HG02981 (cell line): ENCODE measurements around the gene ERCC6L2.

Experiments
- ATAC-seq: cut with Tn5 transposase; IDR thresholded peaks from one replicate; pipeline ENCODE4 v1.9.1; 2021; ENCODE audit warnings: mild to moderate bottlenecking, moderate library complexity; ENCODE audit not compliant: unreplicated experiment

ERCC6L2 gene

DNA sequence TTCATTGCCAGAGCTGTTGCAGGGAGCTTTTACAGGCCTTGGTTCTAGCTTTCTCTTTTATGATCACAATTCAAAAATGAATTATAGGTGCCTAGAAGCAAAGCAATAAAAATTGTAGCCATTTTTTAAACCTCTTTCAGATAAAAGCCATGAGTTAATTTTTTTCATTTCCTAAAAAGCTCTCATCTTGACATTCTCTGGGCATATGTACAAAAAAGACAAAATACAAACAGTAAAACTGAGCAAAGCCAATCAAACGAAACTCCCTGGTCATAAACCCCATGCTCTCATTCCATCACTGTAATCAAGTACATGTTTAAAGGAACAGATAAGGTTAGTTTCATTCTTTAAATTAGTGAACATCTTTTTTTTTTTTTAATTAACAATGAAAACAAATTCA lies 101.9 kb downstream of the ERCC6L2 start:
- ATAC-seq: no peak

DNA sequence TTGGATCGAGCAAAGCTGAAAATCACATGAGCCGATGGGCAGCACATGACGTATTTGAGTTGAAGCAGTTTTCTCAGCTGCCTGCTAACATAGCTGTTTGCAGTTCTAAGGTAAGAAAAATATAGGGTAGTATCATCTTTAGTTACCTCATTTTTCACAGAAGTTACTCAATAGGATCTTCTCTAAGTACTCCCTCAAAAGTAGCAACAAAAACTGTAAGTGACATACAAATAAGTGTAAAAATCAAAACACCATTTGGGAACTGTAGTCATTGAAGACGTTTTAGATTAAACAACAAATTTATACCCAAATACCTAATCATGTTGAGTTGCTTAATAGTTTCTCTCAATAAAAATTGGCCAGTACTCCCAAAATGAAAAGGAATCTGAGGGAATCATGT lies 102.6 kb downstream of the ERCC6L2 start:
- ATAC-seq: no peak

GRCh38 chr9:95979446-95979845 lies 104.0 kb downstream of the ERCC6L2 start:
- no peak for ATAC-seq

- ATAC-seq: no peak
Measured at GRCh38 chr9:95980262-95981125, 105.0 kb downstream of the ERCC6L2 start.

DNA sequence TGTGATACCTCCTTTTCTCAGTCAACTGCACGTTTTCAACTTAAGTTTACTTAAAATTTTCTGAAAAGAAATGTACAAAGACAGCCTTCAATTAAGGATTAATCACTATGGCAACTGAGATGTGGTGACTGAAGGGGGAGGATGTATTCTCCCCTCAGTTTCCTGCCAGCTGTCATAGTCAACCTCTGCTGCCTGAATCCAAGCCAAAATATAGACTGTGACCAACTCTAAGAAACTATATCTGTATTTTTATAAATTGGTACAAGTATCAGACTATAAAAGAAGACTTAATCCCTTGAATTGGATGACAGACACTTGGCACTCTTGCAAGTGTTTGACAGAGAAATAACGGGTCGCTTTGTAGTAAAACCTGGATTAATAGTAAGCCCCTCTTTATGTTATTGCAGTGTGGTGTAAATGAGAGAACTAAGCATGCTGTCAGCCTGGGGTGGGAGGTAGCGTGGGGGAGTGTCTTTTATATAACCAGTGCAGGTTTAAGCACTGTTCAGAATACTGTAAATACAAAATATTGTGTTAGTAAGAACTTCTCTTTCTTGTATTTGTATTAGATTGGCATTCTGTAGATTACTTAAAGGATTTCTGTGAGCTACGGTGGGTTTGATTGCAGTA lies 106.4 kb downstream of the ERCC6L2 start:
- no peak for ATAC-seq

GRCh38 chr9:95985440-95986055 lies 110.1 kb downstream of the ERCC6L2 start:
- ATAC-seq: no peak

GRCh38 chr9:95989297-95989696 lies 113.8 kb downstream of the ERCC6L2 start:
- no peak for ATAC-seq

DNA sequence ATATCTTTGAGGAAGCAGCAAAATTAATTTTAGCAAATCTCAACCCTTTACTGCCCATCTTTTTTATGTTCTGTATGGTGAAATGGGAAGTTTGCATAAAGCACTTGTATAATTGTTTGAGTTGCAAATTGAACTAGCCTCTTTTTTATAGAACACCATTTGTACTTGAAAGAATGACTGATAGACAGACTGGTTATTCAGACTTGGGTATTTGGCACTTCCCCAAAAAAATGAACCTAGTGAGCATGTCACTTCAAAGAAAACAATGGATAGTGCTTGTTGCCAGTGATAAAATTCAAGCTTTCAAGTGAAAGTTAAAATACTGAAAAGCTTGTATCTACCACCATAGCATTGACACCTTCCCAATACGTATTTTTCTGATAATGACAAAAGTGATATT lies 115.8 kb downstream of the ERCC6L2 start:
- no peak for ATAC-seq

DNA sequence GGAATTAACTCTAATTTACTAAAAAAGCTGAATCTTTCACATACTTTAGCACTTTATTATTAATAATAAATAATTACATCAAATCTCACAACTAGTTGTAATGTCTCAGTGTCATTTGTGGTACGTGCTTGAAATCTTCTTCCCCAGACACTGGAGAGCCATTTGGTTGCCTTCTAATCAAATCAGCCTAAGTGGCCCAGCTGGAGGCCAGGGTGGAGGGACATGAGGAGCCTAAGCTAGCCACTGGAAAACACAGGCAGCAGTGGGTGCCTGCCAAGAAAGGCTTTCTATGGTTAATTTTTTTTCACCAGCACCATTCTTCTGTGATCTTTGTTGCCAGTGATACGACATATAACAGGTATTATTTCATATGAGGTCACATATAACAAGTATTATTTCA lies 117.0 kb downstream of the ERCC6L2 start:
- ATAC-seq: no peak

DNA sequence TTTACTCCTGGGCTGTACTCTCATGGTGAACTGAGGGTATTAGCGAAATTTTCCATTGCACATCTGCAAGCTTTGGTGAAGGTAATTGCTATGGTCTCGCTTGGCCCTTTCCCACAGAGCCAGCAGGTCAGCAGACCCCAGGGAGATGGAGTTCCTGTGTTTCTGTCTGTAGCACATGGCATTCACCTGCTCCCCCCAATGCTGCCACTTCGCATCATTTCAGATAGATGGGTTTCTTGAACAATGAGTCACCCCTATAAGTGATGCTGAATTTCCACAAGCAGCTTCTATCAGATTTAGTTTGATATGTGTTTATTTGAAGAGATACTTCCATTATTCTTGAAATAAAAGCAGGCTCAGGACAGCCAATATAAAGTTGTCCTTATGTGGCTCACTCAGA lies 117.8 kb downstream of the ERCC6L2 start:
- ATAC-seq: no peak

- no peak for ATAC-seq
Measured at GRCh38 chr9:95999390-95999789, 123.9 kb downstream of the ERCC6L2 start.

- no peak for ATAC-seq
Measured at GRCh38 chr9:96004379-96004778, 128.9 kb downstream of the ERCC6L2 start.

GRCh38 chr9:96006296-96006879 lies 130.9 kb downstream of the ERCC6L2 start:
- no peak for ATAC-seq

GRCh38 chr9:96006961-96007360 lies 131.5 kb downstream of the ERCC6L2 start:
- no peak for ATAC-seq

- ATAC-seq: no peak
Measured at GRCh38 chr9:96008502-96009222, 133.2 kb downstream of the ERCC6L2 start.

DNA sequence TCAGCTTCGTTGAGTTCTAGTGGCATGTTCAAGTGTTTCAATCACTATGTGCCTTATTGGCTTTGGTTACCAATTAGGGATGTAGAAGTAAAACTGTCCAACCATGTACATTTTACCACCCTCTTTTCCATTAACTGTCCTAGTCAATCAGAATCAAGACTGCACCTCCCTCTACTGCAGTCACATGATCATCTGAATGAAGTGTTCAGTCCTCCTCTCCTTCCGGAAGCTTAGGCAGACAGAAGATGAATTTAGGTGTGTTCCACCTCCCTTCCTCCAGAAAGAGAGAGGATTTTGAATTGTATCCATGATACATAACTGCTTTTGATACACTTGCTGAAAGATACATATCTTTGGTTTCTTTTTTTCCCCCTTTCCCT lies 133.7 kb downstream of the ERCC6L2 start:
- ATAC-seq: no peak

- ATAC-seq: no peak
Measured at GRCh38 chr9:96009690-96010472, 134.4 kb downstream of the ERCC6L2 start.

GRCh38 chr9:96014078-96014477 lies 138.6 kb downstream of the ERCC6L2 start:
- no peak for ATAC-seq

DNA sequence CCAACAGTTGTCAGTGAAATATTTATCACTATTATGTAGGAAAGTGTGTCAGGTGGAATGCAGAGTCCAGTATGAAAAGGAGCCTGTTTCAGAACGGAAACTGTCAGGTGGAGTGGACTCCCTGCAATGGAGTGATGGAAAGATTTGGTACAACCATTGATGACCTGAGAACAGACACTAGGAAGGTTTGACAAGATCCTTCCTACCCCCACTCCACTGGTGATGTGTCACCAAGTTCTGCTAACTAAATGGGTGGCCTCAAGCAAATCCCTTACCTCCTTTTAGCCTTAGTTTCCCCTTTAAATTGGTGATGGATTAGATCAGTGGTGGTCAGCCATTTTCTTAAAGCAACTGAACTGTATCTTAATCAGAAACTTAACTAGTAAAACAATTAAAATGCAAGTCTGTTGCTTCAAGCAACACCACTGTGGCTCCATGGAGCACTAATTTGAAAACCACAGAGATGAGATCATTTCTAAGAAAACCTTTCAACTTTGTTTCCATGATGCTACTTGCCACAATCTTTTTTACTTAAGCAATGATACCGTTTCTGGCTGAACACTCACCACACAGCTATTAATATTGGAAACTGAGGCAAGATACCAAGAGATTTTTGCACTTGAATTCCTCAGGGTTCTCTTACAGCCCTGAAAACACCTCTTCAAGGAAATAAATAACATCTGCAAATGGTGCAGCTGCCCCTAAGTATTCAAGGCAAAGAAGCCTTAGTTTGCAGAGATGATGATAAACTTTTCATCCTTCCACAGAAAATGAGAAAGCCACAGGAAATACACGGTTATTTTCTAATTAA lies 140.6 kb downstream of the ERCC6L2 start:
- ATAC-seq: peak; percentile 45
